Natural killer cell treated with Interleukin-12 subunit alpha and Interleukin-12 subunit beta and Interleukin-15 and Interleukin-18, amount 100 ng/mL, for 72 hours (primary cell): ENCODE measurements around the gene FRMD6. TPM values are rescaled to one million over a fixed set of nuclear protein-coding genes. Genes with fewer than 3 reads are reported as not detected.
A peak's percentile ranks its signal among the peaks of the same experiment; 100 is the strongest.

Experiments used
- ATAC-seq, 2 donors: fragments of 150-1000 bp; cut with Tn5 transposase in 1 of 2; sonication (Bioruptor Pico), chemical (Tn5 transposase) in 1 of 2; 2 replicates each; pipeline ENCODE4 v1.10.0; 2021
- DNase-seq: peaks from one replicate; pipeline ENCODE4 v3.0.0; 2022; ENCODE audit warnings: low spot score
- H3K27ac Mint-ChIP-seq, 2 donors: 1 replicate in 1 of 2; 2 replicates in 1 of 2; pipeline ENCODE4 v1.8.0; 2022; ENCODE audit warnings: mixed read lengths in 2 of 2, mild to moderate bottlenecking in 1 of 2, moderate library complexity in 1 of 2
- H3K27me3 Mint-ChIP-seq, 2 donors: 1 replicate in 1 of 2; 2 replicates in 1 of 2; pipeline ENCODE4 v1.8.0; 2022; ENCODE audit warnings: mixed read lengths in 2 of 2
- H3K36me3 Mint-ChIP-seq: one replicate; pipeline ENCODE4 v1.8.0; 2022; ENCODE audit warnings: mixed read lengths
- H3K4me1 Mint-ChIP-seq, 2 donors: 1 replicate in 1 of 2; 2 replicates in 1 of 2; pipeline ENCODE4 v1.8.0; 2022; ENCODE audit warnings: low read depth in 2 of 2, mixed read lengths in 2 of 2, mild to moderate bottlenecking in 1 of 2
- H3K4me3 Mint-ChIP-seq: one replicate; pipeline ENCODE4 v1.8.0; 2022; ENCODE audit warnings: mixed read lengths
- H3K9me3 Mint-ChIP-seq: 2 replicates; pipeline ENCODE4 v1.8.0; 2022; ENCODE audit warnings: mixed read lengths
- total RNA-seq, 2 donors: library from RNA; stranded (reverse); gene quantifications; one replicate each; pipeline ENCODE4 v1.2.3, GENCODE V29; 2022

The FRMD6 gene
- total RNA-seq, 2 donors from 2014 or later, result 2.5 to 3.0 TPM

DNA sequence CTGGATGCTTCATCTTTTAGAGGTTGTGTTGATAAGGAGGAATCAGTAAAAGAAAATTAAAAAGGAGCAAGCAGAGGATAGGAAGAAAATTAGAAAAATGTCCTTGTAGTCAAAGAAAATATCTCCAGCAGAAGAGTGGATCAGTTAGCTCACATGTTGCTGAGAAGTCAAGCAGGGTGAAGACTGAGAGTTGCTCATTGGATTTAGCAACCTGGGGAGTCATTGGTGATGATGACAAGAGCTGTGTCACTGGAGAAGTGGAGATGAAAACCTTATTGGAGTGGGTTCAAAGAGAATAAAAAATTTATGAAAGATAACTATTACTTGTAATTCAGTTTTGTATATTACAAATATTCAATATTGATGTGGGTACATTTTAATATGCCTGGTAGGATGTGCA, 9.8 kb downstream of the FRMD6 start:
- H3K9me3 Mint-ChIP-seq, result no peaks in the 10 kb centered on the region
- no peak for ATAC-seq

DNA sequence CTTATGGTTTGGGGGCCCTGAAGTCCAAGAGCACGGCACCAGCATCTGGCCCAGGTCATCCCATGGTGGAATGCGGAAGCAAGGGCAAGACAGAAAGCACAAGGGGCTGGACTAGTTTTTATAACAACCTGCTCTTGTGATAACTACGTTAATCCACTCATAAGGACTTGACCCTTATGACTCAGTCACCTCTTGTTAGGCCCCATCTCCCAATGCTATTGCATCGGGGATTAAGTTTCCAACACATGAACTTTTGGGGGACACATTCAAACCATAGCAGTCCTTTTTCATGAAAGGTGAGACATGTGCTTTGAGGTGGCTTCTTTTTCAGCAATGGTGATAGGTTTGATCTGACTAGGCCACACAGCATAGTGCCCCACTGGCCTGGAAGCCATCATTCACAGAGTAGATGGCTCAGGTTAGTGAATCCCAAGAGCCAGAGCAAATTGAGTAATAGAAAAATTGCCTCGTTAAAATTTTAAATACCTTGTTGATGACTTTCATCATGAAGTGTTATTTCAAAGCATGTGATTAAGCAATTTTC, 12.1 kb downstream of the FRMD6 start:
- Mint-ChIP-seq H3K36me3 (no peaks in the 10 kb centered on the region), H3K4me3 (no peak overlapping the region), H3K27me3 (peaks cover 17 to 18% of the 10 kb centered on the region in 2 donors), H3K27ac (no peak overlapping the region), H3K4me1 (no peaks in the 10 kb centered on the region), H3K9me3 (no peaks in the 10 kb centered on the region)
- DNase-seq (no peak), ATAC-seq (peak in 1 of 2 donors; percentile 59)

More for the DNA sequence above, 9.8 kb downstream of the FRMD6 start:
- no peaks in the 10 kb centered on the region for H3K4me1 Mint-ChIP-seq
- H3K27me3 Mint-ChIP-seq, result peaks cover 27 to 34% of the 10 kb centered on the region in 2 donors
- DNase-seq, result no peak
- H3K36me3 Mint-ChIP-seq, result no peaks in the 10 kb centered on the region
- no peak overlapping the region for H3K27ac Mint-ChIP-seq
- no peak overlapping the region for H3K4me3 Mint-ChIP-seq

DNA sequence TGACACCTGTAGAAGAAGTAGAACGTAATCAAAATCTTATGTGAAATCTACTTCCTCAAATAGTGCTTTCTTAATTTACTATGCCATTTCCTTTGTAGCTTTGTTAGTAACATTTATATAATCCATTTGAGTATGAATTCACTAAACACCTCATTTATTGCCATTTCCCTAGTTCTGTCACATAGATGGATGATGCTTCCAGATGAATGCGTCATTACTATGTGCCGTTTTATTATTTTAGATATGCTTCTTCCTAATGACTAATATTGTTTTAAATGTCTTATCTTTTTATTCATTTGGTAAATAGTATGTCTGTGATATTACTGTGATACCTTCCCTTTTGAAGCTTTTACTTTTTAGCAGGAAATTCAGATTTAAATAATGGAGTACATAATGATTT, 14.4 kb downstream of the FRMD6 start:
- no peaks in the 10 kb centered on the region for H3K36me3 Mint-ChIP-seq
- DNase-seq (no peak), ATAC-seq (no peak)
- no peaks in the 10 kb centered on the region for H3K9me3 Mint-ChIP-seq
- H3K4me1 Mint-ChIP-seq, result no peaks in the 10 kb centered on the region
- H3K4me3 Mint-ChIP-seq, result no peak overlapping the region
- no peak overlapping the region for H3K27ac Mint-ChIP-seq
- peaks cover 10 to 19% of the 10 kb centered on the region in 2 donors for H3K27me3 Mint-ChIP-seq

DNA sequence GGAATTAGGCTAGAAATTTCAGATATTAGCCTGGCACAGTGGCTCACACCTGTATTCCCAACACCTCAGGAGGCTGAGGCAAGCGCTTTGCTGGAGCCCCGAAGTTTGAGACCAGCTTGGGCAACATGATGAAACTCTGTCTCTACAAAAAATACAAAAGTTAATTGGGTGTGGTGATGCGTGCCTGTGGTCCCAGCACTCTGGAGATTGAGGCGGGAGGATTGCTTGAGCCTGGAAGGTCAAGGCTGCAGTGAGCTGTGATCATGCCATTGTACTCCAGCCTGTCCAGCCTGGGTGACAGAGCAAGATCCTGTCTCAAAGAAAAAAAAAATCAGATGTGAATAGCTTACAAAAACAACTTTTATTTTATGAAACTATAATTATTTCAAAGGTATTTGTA, 15.1 kb downstream of the FRMD6 start:
- Mint-ChIP-seq H3K4me1 (no peaks in the 10 kb centered on the region), H3K27me3 (peaks cover 6 to 12% of the 10 kb centered on the region in 2 donors), H3K4me3 (no peak overlapping the region), H3K36me3 (no peaks in the 10 kb centered on the region), H3K9me3 (no peaks in the 10 kb centered on the region), H3K27ac (no peak overlapping the region)
- DNase-seq, result no peak
- ATAC-seq, result no peak

DNA sequence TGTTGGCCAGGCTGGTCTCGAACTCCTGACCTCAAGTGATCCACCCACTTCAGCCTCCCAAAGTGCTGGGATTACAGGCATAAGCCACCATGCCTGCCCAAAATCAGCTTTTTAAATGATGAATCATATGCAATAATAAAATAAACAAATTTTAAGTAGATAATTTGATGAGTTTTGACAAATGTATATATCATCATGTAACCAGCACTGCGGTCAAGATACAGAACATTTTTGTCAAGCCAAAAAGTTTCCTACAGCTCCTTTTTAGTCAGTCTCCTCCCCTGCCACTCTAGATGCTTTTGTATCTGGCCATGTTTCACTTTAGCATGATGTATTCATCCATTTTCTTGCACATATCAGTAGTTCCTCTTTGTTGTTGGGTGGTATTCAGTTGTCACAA, 17.2 kb downstream of the FRMD6 start:
- no peak overlapping the region for H3K27ac Mint-ChIP-seq
- H3K4me1 Mint-ChIP-seq, result no peaks in the 10 kb centered on the region
- ATAC-seq, result no peak
- DNase-seq, result no peak
- H3K9me3 Mint-ChIP-seq, result no peaks in the 10 kb centered on the region
- H3K36me3 Mint-ChIP-seq, result no peaks in the 10 kb centered on the region
- H3K27me3 Mint-ChIP-seq, result peaks cover 9 to 12% of the 10 kb centered on the region in 2 donors
- H3K4me3 Mint-ChIP-seq, result no peak overlapping the region

DNA sequence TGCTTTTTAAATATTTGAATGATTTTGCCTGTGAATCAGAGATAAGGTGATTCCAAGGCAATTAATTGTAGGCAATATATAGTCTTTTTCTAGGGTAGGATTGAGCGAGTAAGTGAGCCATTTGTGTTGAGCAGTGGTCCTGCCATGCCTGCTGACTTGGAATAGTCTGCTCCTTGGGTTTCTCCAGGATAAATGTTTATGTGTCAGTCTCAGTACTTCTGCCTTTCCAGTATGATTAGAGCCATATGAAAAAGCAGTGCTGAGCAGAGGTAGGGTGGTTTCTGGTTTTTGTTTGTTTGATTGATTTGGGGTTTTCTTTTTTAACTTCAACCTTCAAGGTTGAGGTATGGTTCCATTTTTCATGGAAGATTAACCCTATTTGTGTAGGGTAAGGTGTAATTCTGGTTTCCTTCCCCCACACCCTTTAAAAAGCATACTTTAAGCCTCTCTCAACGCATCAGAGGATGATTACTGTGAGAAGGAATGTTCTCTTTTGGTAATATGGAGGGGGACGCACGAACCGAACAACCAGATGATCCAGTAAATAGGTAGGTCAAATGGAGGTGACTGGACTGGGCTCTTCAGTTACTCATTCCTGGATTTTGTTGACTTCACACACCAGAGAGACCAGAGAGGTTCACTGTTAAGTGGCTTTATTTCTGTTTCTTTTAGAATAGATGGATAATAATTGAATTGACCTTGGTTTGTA, 22.7 kb downstream of the FRMD6 start:
- ATAC-seq (no peak), DNase-seq (no peak)
- Mint-ChIP-seq H3K27ac (no peak overlapping the region), H3K4me1 (no peaks in the 10 kb centered on the region), H3K9me3 (no peaks in the 10 kb centered on the region), H3K4me3 (no peak overlapping the region), H3K27me3 (peaks cover 15 to 19% of the 10 kb centered on the region in 2 donors), H3K36me3 (no peaks in the 10 kb centered on the region)

DNA sequence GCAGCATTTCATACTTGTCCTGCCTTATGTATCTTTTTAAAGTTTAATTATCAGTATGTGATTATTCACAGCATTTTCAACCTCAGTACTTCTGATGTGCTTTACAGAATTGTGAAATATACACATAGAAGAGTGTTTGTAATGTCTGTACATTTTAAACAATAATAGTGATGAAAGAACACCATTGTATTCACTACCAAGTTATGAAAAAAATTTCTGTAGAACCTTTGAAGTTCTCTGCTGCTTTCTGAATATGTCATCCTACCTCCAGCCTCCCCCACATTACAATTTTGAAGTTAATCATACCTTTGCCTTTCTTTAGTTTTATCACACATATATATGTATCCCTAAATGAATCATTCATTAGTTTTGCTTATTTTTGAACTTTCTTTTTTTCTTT, 24.8 kb downstream of the FRMD6 start:
- Mint-ChIP-seq H3K4me3 (no peak overlapping the region), H3K36me3 (no peaks in the 10 kb centered on the region), H3K27me3 (peaks cover 15 to 19% of the 10 kb centered on the region in 2 donors), H3K4me1 (no peaks in the 10 kb centered on the region), H3K9me3 (no peaks in the 10 kb centered on the region), H3K27ac (no peak overlapping the region)
- no peak for DNase-seq
- ATAC-seq, result no peak

DNA sequence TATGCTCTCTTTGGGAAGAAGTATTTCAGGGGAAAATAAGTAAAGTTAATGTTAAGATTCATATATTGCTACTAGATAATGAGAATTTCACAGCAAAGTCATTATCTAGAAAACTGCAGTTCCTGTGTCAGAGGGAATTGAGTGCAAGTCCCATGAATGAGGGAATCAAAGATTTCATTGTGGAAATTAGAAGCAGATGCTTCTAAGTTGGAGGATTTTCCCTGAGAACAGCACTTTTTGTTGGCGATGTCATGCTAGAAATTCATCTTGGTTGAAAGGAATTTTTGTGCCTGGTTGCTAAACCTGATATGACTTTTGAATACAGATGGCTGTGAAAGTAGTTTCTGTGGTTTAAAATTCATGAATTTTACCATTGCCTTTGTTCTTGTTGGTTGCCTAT, 25.6 kb downstream of the FRMD6 start:
- Mint-ChIP-seq H3K4me3 (no peak overlapping the region), H3K9me3 (no peaks in the 10 kb centered on the region), H3K4me1 (no peaks in the 10 kb centered on the region), H3K27ac (no peak overlapping the region), H3K36me3 (no peaks in the 10 kb centered on the region), H3K27me3 (peaks cover 15 to 20% of the 10 kb centered on the region in 2 donors)
- ATAC-seq, result no peak
- no peak for DNase-seq

DNA sequence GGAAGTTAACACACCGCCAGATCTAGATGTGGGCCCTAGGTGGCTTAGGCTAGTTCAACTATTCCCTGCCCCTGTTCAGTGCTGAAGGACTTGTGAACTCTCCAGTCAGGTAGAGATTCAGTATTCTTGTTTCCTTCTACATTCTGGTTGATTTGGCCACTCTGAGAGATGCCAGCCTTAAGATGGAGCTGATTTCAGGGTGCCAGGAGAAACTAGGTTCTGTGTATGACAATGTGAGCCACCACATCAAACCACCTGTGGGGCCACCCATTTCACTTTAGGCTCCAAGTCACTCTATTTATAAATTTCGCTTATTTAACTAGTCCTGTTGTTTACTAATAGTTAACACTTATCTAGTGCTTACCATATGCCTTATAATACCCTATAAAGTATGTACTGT, 26.0 kb downstream of the FRMD6 start:
- H3K36me3 Mint-ChIP-seq, result no peaks in the 10 kb centered on the region
- DNase-seq, result peak; percentile 59
- no peaks in the 10 kb centered on the region for H3K9me3 Mint-ChIP-seq
- H3K27ac Mint-ChIP-seq, result no peak overlapping the region
- no peaks in the 10 kb centered on the region for H3K4me1 Mint-ChIP-seq
- ATAC-seq, result no peak
- peaks cover 15 to 25% of the 10 kb centered on the region in 2 donors for H3K27me3 Mint-ChIP-seq
- H3K4me3 Mint-ChIP-seq, result no peak overlapping the region

DNA sequence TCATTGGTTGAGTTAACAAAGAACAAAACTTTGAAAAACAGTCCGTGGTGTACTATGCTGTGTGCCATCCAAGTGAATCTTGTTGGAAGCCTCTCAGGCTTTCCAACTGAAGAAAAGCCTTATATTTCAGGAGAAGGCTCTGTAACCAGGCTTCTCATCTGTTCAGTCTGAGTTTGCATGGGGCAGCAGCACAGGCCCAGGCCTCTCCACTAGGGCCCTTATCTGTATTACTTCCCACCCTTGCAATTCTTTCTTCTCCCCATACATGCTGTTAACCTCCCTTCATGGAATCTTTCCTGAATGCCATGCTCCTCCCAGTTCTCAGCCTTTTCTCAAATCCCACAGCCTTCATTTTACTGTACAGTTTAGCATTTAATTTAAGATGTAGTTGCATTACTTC, 28.3 kb downstream of the FRMD6 start:
- no peaks in the 10 kb centered on the region for H3K36me3 Mint-ChIP-seq
- H3K27ac Mint-ChIP-seq, result no peak overlapping the region
- no peaks in the 10 kb centered on the region for H3K9me3 Mint-ChIP-seq
- no peak for ATAC-seq
- no peak for DNase-seq
- no peaks in the 10 kb centered on the region for H3K4me1 Mint-ChIP-seq
- H3K4me3 Mint-ChIP-seq, result no peak overlapping the region
- H3K27me3 Mint-ChIP-seq, result peaks cover 8 to 19% of the 10 kb centered on the region in 2 donors

DNA sequence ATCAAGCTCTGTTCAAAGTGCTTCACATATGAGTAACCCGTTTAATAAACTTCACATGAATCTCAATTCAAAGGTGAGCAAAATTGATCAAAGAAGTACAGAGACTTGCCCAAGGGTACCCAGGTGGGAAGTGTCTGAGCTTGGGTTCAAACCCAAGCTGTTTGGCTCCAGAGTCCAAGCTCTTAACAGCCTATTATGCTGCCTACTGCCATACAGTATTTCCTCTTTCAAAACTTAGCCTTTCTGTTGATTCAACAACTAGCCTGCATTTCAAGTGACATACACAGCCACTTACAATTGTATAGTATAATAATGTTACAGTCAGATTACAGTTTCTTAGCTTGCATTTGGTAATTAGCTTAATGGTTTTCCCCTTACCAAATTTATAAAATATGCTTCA, 29.7 kb downstream of the FRMD6 start:
- no peak overlapping the region for H3K27ac Mint-ChIP-seq
- no peaks in the 10 kb centered on the region for H3K4me1 Mint-ChIP-seq
- no peak overlapping the region for H3K4me3 Mint-ChIP-seq
- H3K36me3 Mint-ChIP-seq, result no peaks in the 10 kb centered on the region
- H3K9me3 Mint-ChIP-seq, result no peaks in the 10 kb centered on the region
- ATAC-seq (no peak), DNase-seq (no peak)
- H3K27me3 Mint-ChIP-seq, result peaks cover 8 to 17% of the 10 kb centered on the region in 2 donors

DNA sequence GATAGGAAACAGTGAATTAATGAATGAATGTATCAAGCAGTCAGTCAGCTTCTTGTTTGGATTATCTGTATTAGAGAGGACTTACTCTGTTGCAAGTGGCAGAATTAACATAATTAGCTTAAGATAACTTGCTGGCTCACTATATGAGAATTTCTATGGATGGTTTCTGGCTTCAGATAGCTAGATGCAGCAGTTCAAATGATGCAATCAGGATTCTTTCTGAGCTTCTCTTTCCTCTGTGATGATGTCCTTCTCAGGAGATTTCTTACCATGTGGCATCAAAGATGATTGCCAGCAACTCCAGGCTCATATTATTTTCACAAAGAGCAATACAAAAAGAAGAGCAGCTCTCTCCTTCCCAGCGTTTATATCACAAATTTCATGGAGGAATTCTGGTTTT, 30.7 kb downstream of the FRMD6 start:
- ATAC-seq (no peak), DNase-seq (no peak)
- H3K4me1 Mint-ChIP-seq, result no peaks in the 10 kb centered on the region
- peaks cover 3 to 17% of the 10 kb centered on the region in 2 donors for H3K27me3 Mint-ChIP-seq
- no peak overlapping the region for H3K27ac Mint-ChIP-seq
- H3K4me3 Mint-ChIP-seq, result no peak overlapping the region
- H3K36me3 Mint-ChIP-seq, result no peaks in the 10 kb centered on the region
- H3K9me3 Mint-ChIP-seq, result no peaks in the 10 kb centered on the region

DNA sequence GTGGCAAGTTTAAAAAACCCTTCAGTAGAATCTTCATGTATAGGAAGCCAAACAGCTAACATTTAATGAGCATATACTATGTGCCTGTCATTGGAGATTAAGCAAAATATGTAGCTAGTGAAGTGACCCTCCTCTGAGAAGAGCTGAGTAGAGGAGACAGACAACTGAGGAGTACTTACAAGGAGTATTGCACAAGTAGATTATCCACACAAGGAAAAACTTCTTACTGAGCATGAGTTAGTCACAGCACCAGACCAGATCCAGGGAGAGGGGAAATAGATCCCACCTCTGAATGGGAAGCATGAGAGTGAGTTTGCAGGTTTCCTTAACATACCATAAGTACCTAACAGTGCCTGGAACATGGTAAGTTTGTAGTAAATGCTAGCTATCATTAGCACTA, 33.0 kb downstream of the FRMD6 start:
- Mint-ChIP-seq H3K27me3 (peaks cover 9 to 11% of the 10 kb centered on the region in 2 donors), H3K9me3 (no peaks in the 10 kb centered on the region), H3K4me3 (no peak overlapping the region), H3K27ac (no peak overlapping the region), H3K36me3 (no peaks in the 10 kb centered on the region), H3K4me1 (no peaks in the 10 kb centered on the region)
- no peak for ATAC-seq
- no peak for DNase-seq

DNA sequence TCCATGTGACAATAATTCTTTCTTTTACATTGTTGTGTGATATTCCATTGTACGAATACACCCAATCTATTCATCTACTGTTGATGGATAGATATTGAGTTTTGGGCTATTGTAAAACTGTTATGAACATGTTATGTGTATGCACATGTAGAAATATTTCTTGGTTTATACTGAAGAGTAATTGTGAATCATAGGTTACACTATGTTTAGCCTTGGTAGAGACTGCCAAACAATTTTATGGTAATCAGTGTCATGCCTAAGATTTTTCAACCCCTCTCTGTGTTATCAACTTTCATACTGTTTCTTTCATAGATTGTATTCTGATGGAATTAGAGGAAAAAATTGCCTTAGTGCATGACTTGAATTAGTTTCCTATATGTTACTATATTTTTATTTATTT, 39.5 kb downstream of the FRMD6 start:
- Mint-ChIP-seq H3K9me3 (no peaks in the 10 kb centered on the region), H3K4me1 (no peaks in the 10 kb centered on the region), H3K36me3 (no peaks in the 10 kb centered on the region), H3K27ac (no peak overlapping the region), H3K27me3 (peaks cover 0 to 5% of the 10 kb centered on the region in 2 donors), H3K4me3 (no peak overlapping the region)
- no peak for ATAC-seq
- no peak for DNase-seq

DNA sequence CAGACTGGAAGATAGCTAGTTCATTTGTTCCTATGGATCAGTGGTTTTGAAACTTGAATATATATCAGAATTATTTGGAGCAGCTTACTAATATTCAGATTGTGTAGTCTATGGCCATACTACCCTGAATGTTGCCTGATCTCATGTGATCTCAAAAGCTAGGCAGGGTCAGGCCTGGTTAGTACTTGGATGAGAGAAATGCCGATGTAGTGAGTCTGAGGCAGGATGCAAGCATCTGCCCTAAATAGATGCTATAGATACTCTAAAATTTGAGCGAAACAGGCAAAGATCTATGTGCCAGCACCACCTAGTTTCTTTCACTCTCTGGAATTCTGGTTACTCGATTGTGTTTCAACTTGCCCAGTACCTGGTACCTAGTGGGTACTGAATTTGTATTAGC, 40.9 kb downstream of the FRMD6 start:
- Mint-ChIP-seq H3K27me3 (peaks cover 0 to 5% of the 10 kb centered on the region in 2 donors), H3K27ac (no peak overlapping the region), H3K4me1 (no peaks in the 10 kb centered on the region), H3K9me3 (no peaks in the 10 kb centered on the region), H3K36me3 (no peaks in the 10 kb centered on the region), H3K4me3 (no peak overlapping the region)
- DNase-seq (no peak), ATAC-seq (no peak)
